ENCODE results near the gene NBAS. TPM values are rescaled to one million over a fixed set of nuclear protein-coding genes. Genes with fewer than 3 reads are reported as not detected.
"Not testable (repeated sequence)": the region's sequence is repeated elsewhere in the genome, so short reads cannot be mapped to it uniquely, and the experiment has no call there.

NBAS gene
- total RNA-seq, 1 donor from 2014 or later = 57.6 TPM

DNA sequence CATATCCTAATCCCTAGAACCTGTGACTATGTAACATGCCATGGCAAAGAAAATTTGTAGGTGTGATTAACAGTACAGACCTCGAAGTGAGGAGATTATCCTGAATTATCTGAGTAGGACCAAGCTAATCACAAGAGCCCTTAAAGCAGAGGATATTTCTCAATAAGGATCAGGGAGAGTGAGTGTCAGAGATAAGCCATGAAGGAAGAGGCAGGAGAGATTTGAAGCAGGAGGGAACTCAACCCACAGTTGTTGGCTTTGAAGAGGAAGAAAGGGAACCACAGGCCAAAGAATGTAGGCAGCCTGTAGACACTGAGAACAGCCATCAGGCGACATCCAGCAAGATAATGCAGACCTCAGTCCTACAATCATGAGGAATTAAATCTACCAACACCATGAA, 229.3 kb downstream of the NBAS start:
- Histone ChIP-seq H3K4me3 (ENCODE audit: insufficient read depth, low read depth, low read length) (no peak overlapping the region), H3K4me1 (ENCODE audit: insufficient read depth, low read length) (peaks cover 3% of the 10 kb centered on the region), H3K9me3 (ENCODE audit: insufficient read depth, low read depth, low read length) (no peaks in the 10 kb centered on the region), H2AFZ (ENCODE audit: low read depth, low read length) (no peak overlapping the region), H3K4me2 (ENCODE audit: low read length) (no peak overlapping the region), H3K9ac (ENCODE audit: low read length) (no peak overlapping the region), H3K27ac (ENCODE audit: low read depth, low read length) (no peak overlapping the region), H4K20me1 (ENCODE audit: insufficient read depth, low read length) (no peaks in the 10 kb centered on the region), H3K27me3 (ENCODE audit: insufficient read depth, low read length) (no peaks in the 10 kb centered on the region), H3K79me2 (ENCODE audit: insufficient read depth, low read length) (no peaks in the 10 kb centered on the region), H3K36me3 (ENCODE audit: insufficient read depth, low read length) (peaks cover 3% of the 10 kb centered on the region)
- Mint-ChIP-seq H3K27me3 (ENCODE audit: low read depth, unreplicated experiment) (no peaks in the 10 kb centered on the region), H3K4me1 (ENCODE audit: low read depth, unreplicated experiment) (peaks cover 12% of the 10 kb centered on the region), H3K9me3 (ENCODE audit: unreplicated experiment) (no peaks in the 10 kb centered on the region), H3K4me3 (ENCODE audit: unreplicated experiment) (no peak overlapping the region), H3K36me3 (ENCODE audit: low read depth, unreplicated experiment) (peaks cover 2% of the 10 kb centered on the region), H3K27ac (ENCODE audit: unreplicated experiment) (no peak overlapping the region)
- FAIRE-seq (no peak), DNase-seq (ENCODE audit: low read depth) (no peak)
- TF ChIP-seq, protein P1, sequence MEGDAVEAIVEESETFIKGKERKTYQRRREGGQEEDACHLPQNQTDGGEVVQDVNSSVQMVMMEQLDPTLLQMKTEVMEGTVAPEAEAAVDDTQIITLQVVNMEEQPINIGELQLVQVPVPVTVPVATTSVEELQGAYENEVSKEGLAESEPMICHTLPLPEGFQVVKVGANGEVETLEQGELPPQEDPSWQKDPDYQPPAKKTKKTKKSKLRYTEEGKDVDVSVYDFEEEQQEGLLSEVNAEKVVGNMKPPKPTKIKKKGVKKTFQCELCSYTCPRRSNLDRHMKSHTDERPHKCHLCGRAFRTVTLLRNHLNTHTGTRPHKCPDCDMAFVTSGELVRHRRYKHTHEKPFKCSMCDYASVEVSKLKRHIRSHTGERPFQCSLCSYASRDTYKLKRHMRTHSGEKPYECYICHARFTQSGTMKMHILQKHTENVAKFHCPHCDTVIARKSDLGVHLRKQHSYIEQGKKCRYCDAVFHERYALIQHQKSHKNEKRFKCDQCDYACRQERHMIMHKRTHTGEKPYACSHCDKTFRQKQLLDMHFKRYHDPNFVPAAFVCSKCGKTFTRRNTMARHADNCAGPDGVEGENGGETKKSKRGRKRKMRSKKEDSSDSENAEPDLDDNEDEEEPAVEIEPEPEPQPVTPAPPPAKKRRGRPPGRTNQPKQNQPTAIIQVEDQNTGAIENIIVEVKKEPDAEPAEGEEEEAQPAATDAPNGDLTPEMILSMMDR (IDR thresholded peaks at IDR 0.05; ENCODE audit: insufficient read depth, low read depth, low read length) = no peak
- no peak for TF ChIP-seq EZH2 (IDR thresholded peaks at IDR 0.05; ENCODE audit: insufficient read depth, low read length)

DNA sequence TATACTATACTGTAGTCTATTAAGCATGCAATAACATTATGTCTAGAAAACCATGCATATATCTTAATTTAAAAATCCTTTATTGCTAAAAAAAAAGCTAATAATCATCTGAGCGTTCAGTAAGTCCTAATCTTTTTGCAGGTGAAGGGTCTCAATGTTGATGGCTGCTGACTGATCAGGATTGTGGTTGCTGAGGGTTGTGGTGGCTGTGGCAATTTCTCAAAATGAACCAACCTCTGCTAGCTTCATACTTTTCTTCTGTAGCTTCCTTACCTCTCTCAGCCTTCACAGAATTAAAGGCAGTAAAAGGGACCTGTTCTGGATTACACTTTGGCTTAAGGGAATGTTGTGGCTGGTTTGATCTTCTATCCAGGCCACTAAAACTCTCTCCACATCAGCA, 235.8 kb downstream of the NBAS start:
- H3K27ac Mint-ChIP-seq (ENCODE audit: unreplicated experiment) = no peak overlapping the region
- H3K27ac ChIP-seq (ENCODE audit: low read depth, low read length) = no peak overlapping the region
- H2AFZ ChIP-seq (ENCODE audit: low read depth, low read length) = no peak overlapping the region
- H3K4me1 Mint-ChIP-seq (ENCODE audit: low read depth, unreplicated experiment) = no peaks in the 10 kb centered on the region
- H3K9ac ChIP-seq (ENCODE audit: low read length) = no peak overlapping the region
- no peaks in the 10 kb centered on the region for H3K27me3 ChIP-seq (ENCODE audit: insufficient read depth, low read length)
- no peak overlapping the region for H3K4me2 ChIP-seq (ENCODE audit: low read length)
- no peak overlapping the region for H3K4me3 ChIP-seq (ENCODE audit: insufficient read depth, low read depth, low read length)
- no peaks in the 10 kb centered on the region for H4K20me1 ChIP-seq (ENCODE audit: insufficient read depth, low read length)
- no peaks in the 10 kb centered on the region for H3K27me3 Mint-ChIP-seq (ENCODE audit: low read depth, unreplicated experiment)
- H3K79me2 ChIP-seq (ENCODE audit: insufficient read depth, low read length) = no peaks in the 10 kb centered on the region
- H3K36me3 ChIP-seq (ENCODE audit: insufficient read depth, low read length) = peaks cover 3% of the 10 kb centered on the region
- H3K9me3 ChIP-seq (ENCODE audit: insufficient read depth, low read depth, low read length) = no peaks in the 10 kb centered on the region
- H3K4me3 Mint-ChIP-seq (ENCODE audit: unreplicated experiment) = no peak overlapping the region
- DNase-seq (ENCODE audit: low read depth) (no peak), FAIRE-seq (no peak)
- TF ChIP-seq EZH2 (IDR thresholded peaks at IDR 0.05; ENCODE audit: insufficient read depth, low read length) = no peak
- TF ChIP-seq, protein P1 (IDR thresholded peaks at IDR 0.05; ENCODE audit: insufficient read depth, low read depth, low read length) = no peak
- no peaks in the 10 kb centered on the region for H3K9me3 Mint-ChIP-seq (ENCODE audit: unreplicated experiment)
- peaks cover 22% of the 10 kb centered on the region for H3K36me3 Mint-ChIP-seq (ENCODE audit: low read depth, unreplicated experiment)
- no peaks in the 10 kb centered on the region for H3K4me1 ChIP-seq (ENCODE audit: insufficient read depth, low read length)

DNA sequence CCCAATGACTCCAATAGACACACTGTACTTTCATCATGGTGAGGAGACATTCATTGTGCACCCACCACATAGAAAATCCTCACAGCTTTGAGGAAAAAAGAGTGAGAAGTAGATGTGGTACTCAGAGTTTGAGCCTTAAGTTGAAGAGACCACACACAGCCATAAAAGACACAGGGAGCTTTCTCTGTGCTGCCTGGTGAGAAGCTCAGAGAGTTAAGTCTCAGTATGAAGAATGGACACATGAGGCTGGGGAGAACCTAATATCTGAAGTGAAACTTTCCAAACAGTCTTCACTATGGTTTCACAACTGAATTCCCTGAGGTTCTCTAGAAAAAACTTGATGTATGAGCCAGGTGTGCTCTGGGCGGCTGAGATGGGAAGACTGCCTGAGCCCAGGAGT, 237.9 kb downstream of the NBAS start:
- Mint-ChIP-seq H3K4me1 (ENCODE audit: low read depth, unreplicated experiment) (no peaks in the 10 kb centered on the region), H3K27me3 (ENCODE audit: low read depth, unreplicated experiment) (no peaks in the 10 kb centered on the region), H3K9me3 (ENCODE audit: unreplicated experiment) (peaks cover 2% of the 10 kb centered on the region), H3K4me3 (ENCODE audit: unreplicated experiment) (no peak overlapping the region), H3K27ac (ENCODE audit: unreplicated experiment) (no peak overlapping the region), H3K36me3 (ENCODE audit: low read depth, unreplicated experiment) (peaks cover 35% of the 10 kb centered on the region)
- no peaks in the 10 kb centered on the region for H3K4me1 ChIP-seq (ENCODE audit: insufficient read depth, low read length)
- no peaks in the 10 kb centered on the region for H3K79me2 ChIP-seq (ENCODE audit: insufficient read depth, low read length)
- no peak overlapping the region for H3K9ac ChIP-seq (ENCODE audit: low read length)
- no peak overlapping the region for H3K4me3 ChIP-seq (ENCODE audit: insufficient read depth, low read depth, low read length)
- TF ChIP-seq, protein P1 (IDR thresholded peaks at IDR 0.05; ENCODE audit: insufficient read depth, low read depth, low read length) = no peak
- TF ChIP-seq EZH2 (IDR thresholded peaks at IDR 0.05; ENCODE audit: insufficient read depth, low read length) = no peak
- no peaks in the 10 kb centered on the region for H4K20me1 ChIP-seq (ENCODE audit: insufficient read depth, low read length)
- no peak overlapping the region for H3K4me2 ChIP-seq (ENCODE audit: low read length)
- DNase-seq (ENCODE audit: low read depth) = no peak
- H3K36me3 ChIP-seq (ENCODE audit: insufficient read depth, low read length) = no peaks in the 10 kb centered on the region
- no peak overlapping the region for H3K27ac ChIP-seq (ENCODE audit: low read depth, low read length)
- FAIRE-seq = no peak
- H3K9me3 ChIP-seq (ENCODE audit: insufficient read depth, low read depth, low read length) = no peaks in the 10 kb centered on the region
- no peaks in the 10 kb centered on the region for H3K27me3 ChIP-seq (ENCODE audit: insufficient read depth, low read length)
- no peak overlapping the region for H2AFZ ChIP-seq (ENCODE audit: low read depth, low read length)

DNA sequence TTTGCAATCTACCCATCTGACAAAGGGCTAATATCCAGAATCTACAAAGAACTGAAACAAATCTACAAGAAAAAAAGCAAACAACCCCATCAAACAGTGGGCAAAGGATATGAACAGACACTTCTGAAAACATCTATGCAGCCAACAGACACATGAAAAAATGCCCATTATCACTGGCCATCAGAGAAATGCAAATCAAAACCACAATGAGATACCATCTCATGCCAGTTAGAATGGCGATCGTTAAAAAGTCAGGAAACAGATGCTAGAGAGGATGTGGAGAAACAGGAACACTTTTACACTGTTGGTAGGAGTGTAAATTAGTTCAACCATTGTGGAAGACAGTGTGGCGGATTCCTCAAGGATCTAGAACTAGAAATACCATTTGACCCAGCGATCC, 239.7 kb downstream of the NBAS start:
- H3K9ac ChIP-seq (ENCODE audit: low read length); FAIRE-seq; H3K27ac ChIP-seq (ENCODE audit: low read depth, low read length); H3K4me1 Mint-ChIP-seq (ENCODE audit: low read depth, unreplicated experiment); H3K27me3 Mint-ChIP-seq (ENCODE audit: low read depth, unreplicated experiment); H3K27ac Mint-ChIP-seq (ENCODE audit: unreplicated experiment); H3K9me3 ChIP-seq (ENCODE audit: insufficient read depth, low read depth, low read length); H3K27me3 ChIP-seq (ENCODE audit: insufficient read depth, low read length); H2AFZ ChIP-seq (ENCODE audit: low read depth, low read length); H3K4me3 Mint-ChIP-seq (ENCODE audit: unreplicated experiment); H3K4me1 ChIP-seq (ENCODE audit: insufficient read depth, low read length); DNase-seq (ENCODE audit: low read depth); H4K20me1 ChIP-seq (ENCODE audit: insufficient read depth, low read length); H3K79me2 ChIP-seq (ENCODE audit: insufficient read depth, low read length); H3K4me3 ChIP-seq (ENCODE audit: insufficient read depth, low read depth, low read length); H3K4me2 ChIP-seq (ENCODE audit: low read length); H3K36me3 ChIP-seq (ENCODE audit: insufficient read depth, low read length); H3K9me3 Mint-ChIP-seq (ENCODE audit: unreplicated experiment): not testable (repeated sequence)
- peaks cover 40% of the 10 kb centered on the region for H3K36me3 Mint-ChIP-seq (ENCODE audit: low read depth, unreplicated experiment)

Data from astrocyte (in vitro differentiated cells and primary cell).